ENCODE measurements around the gene SMURF1. TPM values are rescaled to one million over a fixed set of nuclear protein-coding genes. Genes with fewer than 3 reads are reported as not detected.

The SMURF1 gene
- total RNA-seq, 1 experiment from 2014 or later = 15.5 TPM

- DNase-seq = no peak
- H3K27me3 ChIP-seq = no peaks in the 10 kb centered on the region
- no peaks in the 10 kb centered on the region; the same call in 1 of the 2 replicates for H3K36me3 ChIP-seq
- H3K9me3 ChIP-seq = no peaks in the 10 kb centered on the region; the same call in 1 of the 2 replicates
- no peak overlapping the region for H3K4me3 ChIP-seq
These were observed 47.6 kb downstream of the SMURF1 start for GRCh38 chr7:99096124-99096887.

GRCh38 chr7:99095698-99096097 lies 48.2 kb downstream of the SMURF1 start:
- Histone ChIP-seq H3K4me3 (no peak overlapping the region), H3K27me3 (no peaks in the 10 kb centered on the region), H3K9me3 (no peaks in the 10 kb centered on the region; the same call in 1 of the 2 replicates), H3K36me3 (no peaks in the 10 kb centered on the region; the same call in 1 of the 2 replicates)
- no peak for DNase-seq

- no peaks in the 10 kb centered on the region; the same call in 1 of the 2 replicates for H3K9me3 ChIP-seq
- no peak overlapping the region for H3K4me3 ChIP-seq
- no peaks in the 10 kb centered on the region for H3K36me3 ChIP-seq
- H3K27me3 ChIP-seq = no peaks in the 10 kb centered on the region
- no peak for DNase-seq
These were observed 49.5 kb downstream of the SMURF1 start for GRCh38 chr7:99094401-99094800.

GRCh38 chr7:99092064-99092720 lies 51.7 kb downstream of the SMURF1 start:
- Histone ChIP-seq H3K9me3 (no peaks in the 10 kb centered on the region), H3K36me3 (no peaks in the 10 kb centered on the region), H3K4me3 (no peak overlapping the region), H3K27me3 (no peaks in the 10 kb centered on the region)
- DNase-seq = no peak

- H3K27me3 ChIP-seq = no peaks in the 10 kb centered on the region
- H3K4me3 ChIP-seq = no peak overlapping the region
- H3K36me3 ChIP-seq = no peaks in the 10 kb centered on the region
- DNase-seq = no peak
- no peaks in the 10 kb centered on the region for H3K9me3 ChIP-seq
These were observed 53.0 kb downstream of the SMURF1 start for GRCh38 chr7:99090771-99091542.

- Histone ChIP-seq H3K27me3 (no peaks in the 10 kb centered on the region), H3K4me3 (no peak overlapping the region), H3K36me3 (no peaks in the 10 kb centered on the region), H3K9me3 (no peaks in the 10 kb centered on the region)
- no peak for DNase-seq
These were observed 53.8 kb downstream of the SMURF1 start for GRCh38 chr7:99089914-99090629.

GRCh38 chr7:99086944-99087343 lies 57.0 kb downstream of the SMURF1 start:
- DNase-seq = no peak
- Histone ChIP-seq H3K4me3 (no peak overlapping the region), H3K27me3 (no peaks in the 10 kb centered on the region), H3K36me3 (no peaks in the 10 kb centered on the region), H3K9me3 (no peaks in the 10 kb centered on the region)

- DNase-seq = no peak
- no peaks in the 10 kb centered on the region for H3K36me3 ChIP-seq
These were observed 57.4 kb downstream of the SMURF1 start for GRCh38 chr7:99086532-99086931.

GRCh38 chr7:99083733-99084132 lies 60.2 kb downstream of the SMURF1 start:
- no peaks in the 10 kb centered on the region for H3K27me3 ChIP-seq
- no peaks in the 10 kb centered on the region for H3K36me3 ChIP-seq
- no peak for DNase-seq
- no peaks in the 10 kb centered on the region for H3K9me3 ChIP-seq
- no peak overlapping the region for H3K4me3 ChIP-seq

More at GRCh38 chr7:99086532-99086931, 57.4 kb downstream of the SMURF1 start:
- H3K9me3 ChIP-seq = no peaks in the 10 kb centered on the region
- H3K4me3 ChIP-seq = no peak overlapping the region
- H3K27me3 ChIP-seq = no peaks in the 10 kb centered on the region

- H3K27me3 ChIP-seq = no peaks in the 10 kb centered on the region
- DNase-seq = no peak
- H3K36me3 ChIP-seq = no peaks in the 10 kb centered on the region
- no peak overlapping the region for H3K4me3 ChIP-seq
- H3K9me3 ChIP-seq = no peaks in the 10 kb centered on the region
These were observed 60.7 kb downstream of the SMURF1 start for GRCh38 chr7:99083068-99083651.

- no peak overlapping the region for H3K4me3 ChIP-seq
- H3K36me3 ChIP-seq = no peaks in the 10 kb centered on the region
- H3K27me3 ChIP-seq = no peaks in the 10 kb centered on the region
- H3K9me3 ChIP-seq = no peaks in the 10 kb centered on the region
- no peak for DNase-seq
These were observed 63.2 kb downstream of the SMURF1 start for GRCh38 chr7:99080679-99081078.

GRCh38 chr7:99079104-99079503 lies 64.8 kb downstream of the SMURF1 start:
- Histone ChIP-seq H3K9me3 (no peaks in the 10 kb centered on the region), H3K4me3 (no peak overlapping the region), H3K36me3 (no peaks in the 10 kb centered on the region), H3K27me3 (no peaks in the 10 kb centered on the region)
- DNase-seq = no peak

GRCh38 chr7:99078416-99078815 lies 65.5 kb downstream of the SMURF1 start:
- H3K4me3 ChIP-seq = no peak overlapping the region
- H3K9me3 ChIP-seq = no peaks in the 10 kb centered on the region
- no peaks in the 10 kb centered on the region for H3K27me3 ChIP-seq
- no peak for DNase-seq
- H3K36me3 ChIP-seq = no peaks in the 10 kb centered on the region

- Histone ChIP-seq H3K9me3 (no peaks in the 10 kb centered on the region), H3K27me3 (no peaks in the 10 kb centered on the region), H3K4me3 (no peak overlapping the region), H3K36me3 (no peaks in the 10 kb centered on the region)
- DNase-seq = no peak
These were observed 67.3 kb downstream of the SMURF1 start for GRCh38 chr7:99076615-99077014.

- Histone ChIP-seq H3K4me3 (no peak overlapping the region), H3K9me3 (no peaks in the 10 kb centered on the region), H3K27me3 (no peaks in the 10 kb centered on the region), H3K36me3 (no peaks in the 10 kb centered on the region)
- no peak for DNase-seq
These were observed 70.0 kb downstream of the SMURF1 start for GRCh38 chr7:99073839-99074446.

GRCh38 chr7:99072126-99072525 lies 71.8 kb downstream of the SMURF1 start:
- Histone ChIP-seq H3K4me3 (no peak overlapping the region), H3K9me3 (no peaks in the 10 kb centered on the region), H3K27me3 (no peaks in the 10 kb centered on the region), H3K36me3 (no peaks in the 10 kb centered on the region)
- no peak for DNase-seq

All from MG63 (cell line).